AG10803 (cell line): ENCODE measurements around the gene GAS2.

Source experiments
- DNase-seq: peaks from one replicate; pipeline ENCODE4 v3.0.0; 2010; ENCODE audit warnings: low read depth
- H3K4me3 ChIP-seq: 2 replicates; pipeline ENCODE4 v1.5.1; 2011; ENCODE audit warnings: mild to moderate bottlenecking, low read length, control low read depth
- CTCF ChIP-seq: conservative IDR thresholded peaks from 2 replicates; pipeline ENCODE4 v1.5.1; 2011; ENCODE audit warnings: mild to moderate bottlenecking, low read length, control low read depth, inconsistent platforms

GAS2 gene

GRCh38 chr11:22707119-22707899 is 40.9 kb downstream of the GAS2 start:
- no peak overlapping the region for H3K4me3 ChIP-seq
- no peak for DNase-seq
- TF ChIP-seq CTCF: no peak

- DNase-seq: no peak
These were observed 44.8 kb downstream of the GAS2 start for GRCh38 chr11:22711071-22711770.

GRCh38 chr11:22711880-22712279 is 45.5 kb downstream of the GAS2 start:
- DNase-seq: no peak
- no peak overlapping the region for H3K4me3 ChIP-seq
- TF ChIP-seq CTCF: no peak

More at GRCh38 chr11:22711071-22711770, 44.8 kb downstream of the GAS2 start:
- no peak for TF ChIP-seq CTCF
- no peak overlapping the region for H3K4me3 ChIP-seq

GRCh38 chr11:22713336-22713735 is 46.9 kb downstream of the GAS2 start:
- DNase-seq: no peak
- no peak for TF ChIP-seq CTCF

GRCh38 chr11:22715971-22716370 is 49.6 kb downstream of the GAS2 start:
- no peak for DNase-seq
- no peak for TF ChIP-seq CTCF
- no peak overlapping the region for H3K4me3 ChIP-seq

More at GRCh38 chr11:22713336-22713735, 46.9 kb downstream of the GAS2 start:
- no peak overlapping the region for H3K4me3 ChIP-seq

GRCh38 chr11:22720457-22720856 is 54.0 kb downstream of the GAS2 start:
- TF ChIP-seq CTCF: no peak
- no peak overlapping the region for H3K4me3 ChIP-seq
- no peak for DNase-seq

- no peak for TF ChIP-seq CTCF
- H3K4me3 ChIP-seq: no peak overlapping the region
- no peak for DNase-seq
These were observed 56.9 kb downstream of the GAS2 start for GRCh38 chr11:22723274-22723673.
